Activated CD4-positive, alpha-beta T cell treated with anti-CD3 and anti-CD28 coated beads, Interleukin-2, amount 10 ng/mL, durations not matched to agents 7 days and 5 days (primary cell): ENCODE measurements around the gene HSF4. TPM values are rescaled to one million over a fixed set of nuclear protein-coding genes. Genes with fewer than 3 reads are reported as not detected.

ENCODE experiments used
- CTCF ChIA-PET: fragments of 350-600 bp; sonication (Branson Sonifier 250); formaldehyde crosslinking; loops from one replicate; lab custom pipeline; 2021; ENCODE audit warnings: antibody characterized with exemption; lab: Charles Lee
- POLR2A ChIA-PET: fragments of 350-600 bp; sonication (Branson Sonifier 250); formaldehyde crosslinking; loops from one replicate; lab custom pipeline; 2021; ENCODE audit warnings: antibody characterized with exemption; lab: Charles Lee
- DNase-seq: peaks from one replicate; pipeline ENCODE4 v3.0.0-alpha.2; 2020
- H3K27ac Mint-ChIP-seq: one replicate; pipeline ENCODE4 v1.8.0; 2021; ENCODE audit warnings: mild to moderate bottlenecking, moderate library complexity, mixed read lengths
- H3K27me3 Mint-ChIP-seq: one replicate; pipeline ENCODE4 v1.8.0; 2021; ENCODE audit warnings: mixed read lengths
- H3K36me3 Mint-ChIP-seq: one replicate; pipeline ENCODE4 v1.8.0; 2021; ENCODE audit warnings: low read depth, mixed read lengths
- H3K4me1 Mint-ChIP-seq: one replicate; pipeline ENCODE4 v1.8.0; 2021; ENCODE audit warnings: mixed read lengths
- H3K4me3 Mint-ChIP-seq: one replicate; pipeline ENCODE4 v1.8.0; 2021; ENCODE audit warnings: mild to moderate bottlenecking, moderate library complexity, mixed read lengths
- H3K9me3 Mint-ChIP-seq: one replicate; pipeline ENCODE4 v1.8.0; 2021; ENCODE audit warnings: mixed read lengths
- total RNA-seq, 2 experiments: library from RNA; stranded (reverse); gene quantifications; one replicate each; pipeline ENCODE4 v1.2.3, GENCODE V29; 2021

The HSF4 gene
- total RNA-seq, 2 experiments from 2014 or later, result 49.6 to 58.1 TPM

GRCh38 chr16:67191411-67191994 is 27.0 kb downstream of the HSF4 start:
- Mint-ChIP-seq H3K27ac (peak overlapping the region; percentile 85), H3K27me3 (no peaks in the 10 kb centered on the region), H3K4me1 (peaks cover 44% of the 10 kb centered on the region), H3K36me3 (peaks cover 30% of the 10 kb centered on the region), H3K4me3 (peak overlapping the region; percentile 93), H3K9me3 (no peaks in the 10 kb centered on the region)
- ChIA-PET CTCF (no interaction called here), POLR2A (no interaction called here)
- no peak for DNase-seq

- peaks cover 49% of the 10 kb centered on the region for H3K4me1 Mint-ChIP-seq
- DNase-seq, result peak; percentile 90
- CTCF ChIA-PET, result interaction anchor here (0.6 to 1.3 kb wide), 6 partner anchors 22 to 396 kb away, joined by 3 to 6 read pairs (median 3); partner anchors contain the start of gene NOL3
- peaks cover 36% of the 10 kb centered on the region for H3K36me3 Mint-ChIP-seq
- H3K27ac Mint-ChIP-seq, result peak within 1 kb of the TSS; percentile 85
- POLR2A ChIA-PET, result no interaction called here
- H3K9me3 Mint-ChIP-seq, result no peaks in the 10 kb centered on the region
- H3K4me3 Mint-ChIP-seq, result peak within 1 kb of the TSS; percentile 93
- H3K27me3 Mint-ChIP-seq, result no peaks in the 10 kb centered on the region
Measured at GRCh38 chr16:67191995-67192681, 27.6 kb downstream of the HSF4 start, which contains the start of gene E2F4. E2F4 (plus strand) TSS chr16:67192155; CDS start chr16:67192228, 73 bp downstream.

GRCh38 chr16:67192781-67193361 is 28.3 kb downstream of the HSF4 start:
- H3K36me3 Mint-ChIP-seq, result peaks cover 39% of the 10 kb centered on the region
- H3K4me1 Mint-ChIP-seq, result peaks cover 49% of the 10 kb centered on the region
- no peak for DNase-seq
- H3K4me3 Mint-ChIP-seq, result peak overlapping the region; percentile 93
- H3K27me3 Mint-ChIP-seq, result no peaks in the 10 kb centered on the region
- ChIA-PET CTCF (interaction anchor here (0.6 to 2.0 kb wide), 9 partner anchors 9 to 396 kb away, joined by 3 to 6 read pairs (median 3); partner anchors contain the start of gene NOL3), POLR2A (no interaction called here)
- H3K9me3 Mint-ChIP-seq, result no peaks in the 10 kb centered on the region
- H3K27ac Mint-ChIP-seq, result peak overlapping the region; percentile 85

- peak overlapping the region; percentile 93 for H3K4me3 Mint-ChIP-seq
- H3K27me3 Mint-ChIP-seq, result no peaks in the 10 kb centered on the region
- H3K36me3 Mint-ChIP-seq, result peaks cover 46% of the 10 kb centered on the region
- ChIA-PET POLR2A (no interaction called here), CTCF (interaction anchor here (0.7 to 2.0 kb wide), 6 partner anchors 9 to 24 kb away, joined by 3 to 6 read pairs (median 4); partner anchors contain the start of gene NOL3)
- DNase-seq, result no peak
- H3K9me3 Mint-ChIP-seq, result no peaks in the 10 kb centered on the region
- H3K4me1 Mint-ChIP-seq, result peaks cover 49% of the 10 kb centered on the region
- H3K27ac Mint-ChIP-seq, result peak overlapping the region; percentile 85
Measured at GRCh38 chr16:67193536-67193935, 29.0 kb downstream of the HSF4 start.

GRCh38 chr16:67194260-67194659 is 29.7 kb downstream of the HSF4 start:
- Mint-ChIP-seq H3K9me3 (no peaks in the 10 kb centered on the region), H3K4me1 (peaks cover 49% of the 10 kb centered on the region), H3K27me3 (no peaks in the 10 kb centered on the region), H3K27ac (peak overlapping the region; percentile 85), H3K4me3 (peak overlapping the region; percentile 93), H3K36me3 (peaks cover 46% of the 10 kb centered on the region)
- DNase-seq, result no peak
- CTCF ChIA-PET, result interaction anchor here (0.7 to 2.0 kb wide), 8 partner anchors 8 to 299 kb away, joined by 3 to 6 read pairs (median 4); no protein-coding TSS in a partner anchor
- POLR2A ChIA-PET, result no interaction called here

GRCh38 chr16:67195676-67196075 is 31.1 kb downstream of the HSF4 start:
- no peak overlapping the region for H3K4me3 Mint-ChIP-seq
- DNase-seq, result no peak
- no peaks in the 10 kb centered on the region for H3K9me3 Mint-ChIP-seq
- ChIA-PET POLR2A (interaction anchor here (0.6 kb wide), 1 partner anchor 219 kb away, joined by 3 read pairs; no protein-coding TSS in a partner anchor), CTCF (interaction anchor here (1.1 to 1.6 kb wide), 3 partner anchors 8 to 49 kb away, joined by 3 to 5 read pairs (median 3); no protein-coding TSS in a partner anchor)
- peaks cover 48% of the 10 kb centered on the region for H3K4me1 Mint-ChIP-seq
- no peaks in the 10 kb centered on the region for H3K27me3 Mint-ChIP-seq
- no peak overlapping the region for H3K27ac Mint-ChIP-seq
- peaks cover 54% of the 10 kb centered on the region for H3K36me3 Mint-ChIP-seq

GRCh38 chr16:67196881-67197280 is 32.3 kb downstream of the HSF4 start:
- H3K27me3 Mint-ChIP-seq, result no peaks in the 10 kb centered on the region

GRCh38 chr16:67197704-67198103 is 33.2 kb downstream of the HSF4 start:
- POLR2A ChIA-PET, result interaction anchor here (0.8 kb wide), 1 partner anchor 10 kb away, joined by 4 read pairs; no protein-coding TSS in a partner anchor
- peaks cover 38% of the 10 kb centered on the region for H3K4me1 Mint-ChIP-seq
- CTCF ChIA-PET, result interaction anchor here (0.6 to 2.2 kb wide), 10 partner anchors 11 to 215 kb away, joined by 3 to 11 read pairs (median 4); partner anchors contain the start of gene MATCAP1
- no peak for DNase-seq
- peaks cover 51% of the 10 kb centered on the region for H3K36me3 Mint-ChIP-seq
- H3K4me3 Mint-ChIP-seq, result no peak overlapping the region
- no peak overlapping the region for H3K27ac Mint-ChIP-seq
- H3K9me3 Mint-ChIP-seq, result no peaks in the 10 kb centered on the region
- H3K27me3 Mint-ChIP-seq, result no peaks in the 10 kb centered on the region

More at GRCh38 chr16:67196881-67197280, 32.3 kb downstream of the HSF4 start:
- ChIA-PET CTCF (interaction anchor here (0.8 to 2.2 kb wide), 2 partner anchors 12 kb away, joined by 3 to 11 read pairs; no protein-coding TSS in a partner anchor), POLR2A (no interaction called here)
- H3K9me3 Mint-ChIP-seq, result no peaks in the 10 kb centered on the region
- peaks cover 43% of the 10 kb centered on the region for H3K4me1 Mint-ChIP-seq
- H3K27ac Mint-ChIP-seq, result no peak overlapping the region
- no peak overlapping the region for H3K4me3 Mint-ChIP-seq
- no peak for DNase-seq
- H3K36me3 Mint-ChIP-seq, result peaks cover 54% of the 10 kb centered on the region

GRCh38 chr16:67198238-67198734 is 33.7 kb downstream of the HSF4 start:
- POLR2A ChIA-PET, result interaction anchor here (0.8 kb wide), 1 partner anchor 10 kb away, joined by 4 read pairs; no protein-coding TSS in a partner anchor

GRCh38 chr16:67199011-67199807 is 34.7 kb downstream of the HSF4 start, which contains the start of gene ELMO3:
ELMO3 (plus strand) TSS chr16:67199131; CDS start chr16:67199327, 196 bp downstream.
- ChIA-PET POLR2A (interaction anchor here (0.6 kb wide), 1 partner anchor 75 kb away, joined by 3 read pairs; no protein-coding TSS in a partner anchor), CTCF (interaction anchor here (1.3 to 2.2 kb wide), 2 partner anchors 9 to 47 kb away, joined by 4 to 11 read pairs; no protein-coding TSS in a partner anchor)
- Mint-ChIP-seq H3K27me3 (no peaks in the 10 kb centered on the region), H3K9me3 (no peaks in the 10 kb centered on the region), H3K36me3 (peaks cover 40% of the 10 kb centered on the region), H3K4me1 (peaks cover 23% of the 10 kb centered on the region), H3K4me3 (no peak within 1 kb of the TSS), H3K27ac (no peak within 1 kb of the TSS)
- DNase-seq, result no peak

More at GRCh38 chr16:67198238-67198734, 33.7 kb downstream of the HSF4 start:
- peak; percentile 34 for DNase-seq
- Mint-ChIP-seq H3K9me3 (no peaks in the 10 kb centered on the region), H3K27ac (no peak overlapping the region), H3K27me3 (no peaks in the 10 kb centered on the region), H3K4me1 (peaks cover 32% of the 10 kb centered on the region), H3K4me3 (no peak overlapping the region), H3K36me3 (peaks cover 49% of the 10 kb centered on the region)
- CTCF ChIA-PET, result interaction anchor here (0.6 to 2.2 kb wide), 7 partner anchors 10 to 214 kb away, joined by 3 to 11 read pairs (median 4); partner anchors contain the start of gene MATCAP1

GRCh38 chr16:67199808-67200198 is 35.3 kb downstream of the HSF4 start:
- Mint-ChIP-seq H3K4me1 (peaks cover 18% of the 10 kb centered on the region), H3K27me3 (no peaks in the 10 kb centered on the region), H3K4me3 (no peak overlapping the region), H3K9me3 (no peaks in the 10 kb centered on the region), H3K36me3 (peaks cover 38% of the 10 kb centered on the region), H3K27ac (no peak overlapping the region)
- DNase-seq, result no peak
- ChIA-PET CTCF (no interaction called here), POLR2A (interaction anchor here (0.6 kb wide), 1 partner anchor 74 kb away, joined by 3 read pairs; no protein-coding TSS in a partner anchor)
